T-helper 9 cell (primary cell): ENCODE results near the gene ASXL1.
"Not testable (repeated sequence)": the region's sequence is repeated elsewhere in the genome, so short reads cannot be mapped to it uniquely, and the experiment has no call there.

Experiments used
- DNase-seq: peaks from one replicate; pipeline ENCODE4 v3.0.0-alpha.2; 2020

The ASXL1 gene

DNA sequence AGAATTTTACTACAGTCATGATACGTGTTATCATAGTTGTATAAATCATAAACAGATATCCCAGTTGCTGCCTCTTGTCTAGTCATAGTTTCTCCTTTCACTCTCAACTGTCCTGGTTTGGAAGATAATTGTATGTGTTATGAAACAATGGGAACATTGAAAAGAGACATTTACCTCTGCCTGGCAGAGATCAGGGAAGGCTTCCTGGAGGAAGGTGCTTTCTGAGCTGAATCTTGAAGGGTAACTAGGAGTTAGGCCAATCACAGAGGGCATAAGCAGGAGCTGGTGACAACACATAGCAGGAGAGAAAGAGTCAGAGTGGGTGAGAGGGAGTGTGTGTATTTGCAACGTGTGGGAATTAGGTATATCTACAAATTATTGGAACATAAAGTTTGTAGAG, 5.4 kb downstream of the ASXL1 start:
- DNase-seq = no peak

DNA sequence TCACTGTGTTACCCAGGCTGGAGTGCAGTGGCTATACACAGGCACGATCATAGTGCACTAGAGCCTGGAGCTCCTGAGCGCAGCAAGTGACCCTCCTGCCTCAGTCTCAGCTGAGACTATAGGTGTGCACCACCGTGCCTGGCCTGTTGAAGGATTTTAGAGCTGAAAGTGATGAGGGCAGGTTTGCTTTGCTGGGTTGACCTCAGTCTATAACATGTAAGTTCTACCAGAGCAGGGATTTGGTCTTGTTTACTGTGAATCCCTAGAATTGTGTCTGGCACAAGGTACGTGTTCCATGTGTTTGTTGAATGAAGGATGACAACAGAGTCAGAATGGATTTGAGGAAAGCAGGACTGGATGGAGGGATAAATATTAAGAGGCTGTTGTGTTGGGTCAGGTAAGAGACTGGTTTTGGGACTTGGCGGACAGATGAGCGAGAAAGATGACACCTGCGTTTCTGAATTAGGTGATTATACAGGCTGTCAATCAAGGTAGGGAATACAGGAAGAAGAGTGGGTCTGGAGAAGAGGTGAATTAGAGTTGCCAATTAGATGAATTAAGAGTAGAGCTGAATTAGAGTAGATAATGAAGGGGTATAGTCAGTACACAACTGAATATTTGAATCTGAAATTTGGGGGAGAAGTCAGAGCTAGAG, 6.5 kb downstream of the ASXL1 start:
- DNase-seq = no peak

DNA sequence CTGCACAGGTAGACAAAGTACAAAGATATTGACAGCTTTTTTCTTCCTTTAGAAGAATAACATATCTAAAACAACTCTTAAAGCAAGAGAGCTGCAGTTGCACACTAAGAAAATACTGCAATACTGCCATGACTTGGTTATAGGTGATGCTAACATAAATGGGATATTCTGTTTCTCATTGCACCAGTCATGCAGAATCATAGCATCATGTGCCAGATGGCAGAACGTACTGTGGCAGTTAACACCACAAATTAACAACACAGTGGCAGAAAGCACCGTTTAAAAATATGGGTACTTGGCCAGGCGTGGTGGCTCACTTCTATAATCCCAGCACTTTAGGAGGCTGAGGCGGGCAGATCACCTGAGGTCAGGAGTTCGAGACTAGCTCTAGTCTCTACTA, 7.4 kb downstream of the ASXL1 start:
- no peak for DNase-seq

DNA sequence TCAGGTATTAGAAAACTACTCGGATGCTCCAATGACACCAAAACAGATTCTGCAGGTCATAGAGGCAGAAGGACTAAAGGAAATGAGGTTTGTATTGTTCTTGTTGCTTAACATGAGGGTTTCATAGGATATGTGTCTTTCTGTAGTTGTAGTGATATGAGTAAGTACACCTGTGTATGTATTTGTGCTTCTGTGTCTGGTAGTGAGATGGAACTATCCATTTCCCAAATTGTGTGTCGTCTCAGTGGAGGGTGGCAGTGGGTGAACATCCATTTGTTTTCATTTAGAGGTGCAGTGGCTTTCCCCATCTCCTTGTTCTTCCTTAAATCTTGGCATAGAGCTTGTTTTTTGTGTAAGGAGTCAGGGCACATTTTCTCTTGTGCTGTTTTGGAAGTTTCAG, 8.2 kb downstream of the ASXL1 start:
- no peak for DNase-seq

DNA sequence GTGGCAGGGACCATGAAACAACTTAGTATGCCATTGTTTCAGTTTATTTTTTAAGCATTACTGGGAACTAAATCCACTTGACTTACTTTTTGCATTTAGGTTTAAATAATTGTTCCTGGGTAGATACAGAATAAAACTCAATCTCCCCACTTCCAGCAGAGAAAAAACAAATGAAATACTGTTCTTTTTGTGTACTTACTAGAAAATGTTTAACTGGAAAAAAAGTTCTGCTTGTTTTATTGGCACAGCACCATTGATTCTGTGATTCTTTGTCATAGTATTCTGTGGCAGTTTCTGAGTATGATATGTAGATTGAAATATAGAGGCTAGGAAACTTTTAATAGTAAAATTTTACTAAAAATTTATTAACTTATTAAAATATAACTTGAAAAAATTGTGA, 10.2 kb downstream of the ASXL1 start:
- DNase-seq = no peak

DNA sequence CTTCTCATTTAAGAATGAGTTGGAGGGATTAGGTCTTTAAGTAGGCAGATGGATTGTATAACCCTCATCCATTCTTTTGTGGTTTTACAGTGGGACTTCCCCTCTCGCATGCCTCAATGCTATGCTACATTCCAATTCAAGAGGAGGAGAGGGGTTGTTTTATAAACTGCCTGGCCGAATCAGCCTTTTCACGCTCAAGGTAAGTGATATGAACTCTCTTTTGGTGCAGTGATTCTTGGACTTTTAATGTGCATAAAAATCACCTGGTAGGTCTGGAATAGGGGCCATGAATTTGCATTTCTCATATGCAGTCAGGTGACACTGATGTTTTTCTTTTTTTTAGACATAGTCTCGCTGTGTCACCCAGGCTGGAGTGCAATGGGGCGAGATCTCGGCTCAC, 10.8 kb downstream of the ASXL1 start:
- no peak for DNase-seq

DNA sequence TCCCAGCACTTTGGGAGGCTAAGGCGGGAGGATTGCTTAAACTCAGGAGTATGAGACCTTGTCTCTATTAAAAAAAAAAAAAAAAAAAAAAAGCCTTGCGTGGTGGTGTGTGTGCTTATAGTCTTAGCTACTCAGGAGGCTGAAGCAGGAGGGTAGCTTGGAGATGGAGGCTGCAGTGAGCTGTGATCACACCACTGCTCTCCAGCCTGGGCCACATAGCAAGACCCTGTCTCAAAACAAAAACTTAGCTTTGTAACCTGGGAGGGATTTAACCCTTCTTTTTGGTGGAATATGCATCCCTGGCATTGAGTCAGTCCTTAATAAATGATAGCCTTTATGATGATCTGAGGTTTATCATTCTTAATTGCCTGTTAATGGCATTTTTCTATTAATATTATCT, 12.8 kb downstream of the ASXL1 start:
- no peak for DNase-seq

DNA sequence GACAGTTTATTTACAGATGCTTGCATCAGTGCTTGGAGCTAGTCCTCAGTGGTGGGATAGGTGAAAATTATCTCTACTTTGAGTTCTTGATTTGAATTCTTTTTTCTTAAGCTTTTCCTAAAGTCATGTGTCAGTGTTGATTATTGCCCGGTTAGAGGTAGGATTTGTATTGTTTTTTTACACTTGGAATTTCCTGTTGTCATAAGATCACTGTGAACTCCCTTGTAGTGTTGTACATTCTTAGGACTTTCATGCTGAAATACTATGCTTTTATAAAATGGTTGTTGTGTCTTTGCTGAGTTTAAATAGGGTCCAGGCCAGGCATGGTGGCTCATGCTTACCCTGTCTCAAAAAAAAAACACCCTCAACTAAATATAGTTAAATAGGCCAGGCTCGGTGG, 20.3 kb downstream of the ASXL1 start:
- no peak for DNase-seq

DNA sequence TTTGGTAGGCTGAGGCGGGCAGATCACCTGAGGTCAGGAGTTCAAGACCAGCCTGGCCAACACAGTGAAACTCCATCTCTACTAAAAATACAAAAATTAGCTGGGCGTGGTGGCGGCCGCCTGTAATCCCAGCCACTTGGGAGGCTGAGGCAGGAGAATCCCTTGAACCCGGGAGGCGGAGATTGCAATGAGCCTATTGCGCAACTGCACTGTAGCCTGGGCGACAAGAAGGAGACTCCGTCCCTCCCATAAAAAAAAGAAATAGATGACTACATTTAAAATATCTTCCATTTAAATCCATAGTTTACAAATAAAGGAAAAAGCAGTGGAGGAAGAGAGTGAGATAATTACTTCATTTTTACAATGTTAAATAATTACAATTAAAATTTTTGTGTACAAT, 21.9 kb downstream of the ASXL1 start:
- not testable (repeated sequence) for DNase-seq

DNA sequence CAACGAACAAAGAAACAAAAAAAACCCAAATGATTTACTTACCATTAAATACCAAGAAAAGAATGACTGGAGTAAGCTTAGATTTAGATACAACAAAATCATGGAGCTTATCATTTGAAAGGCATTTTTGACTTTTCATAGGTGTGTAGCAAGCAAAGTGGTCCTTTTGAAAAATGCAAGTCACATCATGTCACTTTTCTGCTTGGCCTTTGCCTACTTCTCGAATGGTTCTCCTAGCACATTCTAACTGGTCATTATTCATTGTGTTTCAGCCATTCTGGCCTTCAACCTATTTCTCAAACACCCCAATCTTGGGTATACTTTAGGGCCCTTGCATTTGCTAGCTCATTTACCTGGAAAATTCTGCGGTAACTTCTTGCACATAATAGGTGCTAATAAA, 22.6 kb downstream of the ASXL1 start:
- DNase-seq = no peak

DNA sequence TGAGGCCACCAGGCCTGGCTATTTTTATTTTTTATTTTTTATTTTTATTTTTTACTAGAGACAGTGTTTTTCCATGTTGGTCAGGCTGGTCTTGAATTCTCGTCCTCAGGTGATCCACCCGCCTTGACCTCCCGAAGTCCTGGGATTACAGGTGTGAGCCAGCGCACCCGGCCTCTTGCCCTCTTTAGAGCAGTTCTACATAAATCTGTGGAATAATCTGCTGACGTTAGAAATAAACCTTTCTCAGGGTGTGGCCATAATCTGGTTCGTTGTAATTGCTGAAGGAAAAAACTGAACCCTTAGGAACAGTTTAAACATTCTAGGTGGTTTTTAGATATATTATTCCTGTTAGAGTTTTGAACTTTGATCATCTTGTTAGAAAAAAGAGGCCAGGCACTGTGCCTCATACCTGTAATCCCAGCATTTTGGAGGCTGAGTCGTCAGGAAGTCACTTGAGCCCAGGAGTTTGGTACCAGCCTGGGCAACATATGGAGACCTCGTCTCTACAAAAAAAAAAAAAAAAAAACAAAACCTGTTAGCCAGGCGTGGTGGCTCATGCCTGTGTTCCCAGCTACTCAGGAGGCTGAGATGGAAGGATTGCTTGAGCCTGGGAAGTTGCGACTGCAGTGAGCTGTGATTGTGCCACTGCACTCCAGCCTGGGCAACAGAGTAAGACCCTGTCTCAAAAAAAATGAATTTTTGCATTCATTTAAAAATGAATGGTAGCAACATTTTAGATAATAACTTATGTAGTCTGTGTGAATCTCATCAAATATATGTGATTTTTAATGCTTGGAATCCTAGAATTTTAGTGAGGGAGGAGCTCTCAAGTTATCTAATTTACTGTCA, 24.2 kb downstream of the ASXL1 start:
- DNase-seq = no peak

DNA sequence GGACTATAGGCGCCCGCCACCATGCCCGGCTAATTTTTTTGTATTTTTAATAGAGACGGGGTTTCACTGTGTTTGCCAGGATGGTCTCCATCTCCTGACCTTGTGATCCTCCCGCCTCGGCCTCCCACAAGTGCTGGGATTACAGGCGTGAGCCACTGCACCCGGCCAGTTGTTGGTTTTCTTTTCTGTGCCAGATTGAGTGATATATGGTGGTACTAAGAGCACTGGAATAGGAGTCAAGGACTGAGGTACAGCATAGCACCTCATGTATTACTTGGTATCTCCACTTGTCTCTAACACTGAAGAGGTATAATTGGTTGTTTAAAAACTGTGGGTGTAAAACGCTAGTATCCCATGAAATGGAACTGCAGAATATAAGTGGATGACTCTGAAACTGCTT, 25.3 kb downstream of the ASXL1 start:
- DNase-seq = not testable (repeated sequence)

DNA sequence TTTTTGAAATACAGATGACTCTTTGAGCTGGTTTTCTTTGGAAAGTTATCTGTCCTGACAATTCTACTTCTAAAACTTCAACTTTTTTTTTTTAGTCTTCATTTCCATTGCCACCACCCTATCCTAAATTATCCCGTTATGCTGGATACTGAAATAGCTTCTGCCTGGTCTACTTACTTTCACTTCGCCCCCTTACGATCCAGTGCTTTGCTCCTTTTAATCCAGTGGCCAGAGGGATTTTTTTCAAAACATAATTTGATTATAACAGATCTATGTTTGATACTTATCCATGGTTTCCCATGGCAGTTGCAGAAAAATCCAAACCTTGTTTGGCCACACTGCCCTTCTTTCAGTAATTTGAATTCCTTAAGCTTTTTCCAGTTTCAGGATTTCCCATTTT, 27.4 kb downstream of the ASXL1 start:
- no peak for DNase-seq

DNA sequence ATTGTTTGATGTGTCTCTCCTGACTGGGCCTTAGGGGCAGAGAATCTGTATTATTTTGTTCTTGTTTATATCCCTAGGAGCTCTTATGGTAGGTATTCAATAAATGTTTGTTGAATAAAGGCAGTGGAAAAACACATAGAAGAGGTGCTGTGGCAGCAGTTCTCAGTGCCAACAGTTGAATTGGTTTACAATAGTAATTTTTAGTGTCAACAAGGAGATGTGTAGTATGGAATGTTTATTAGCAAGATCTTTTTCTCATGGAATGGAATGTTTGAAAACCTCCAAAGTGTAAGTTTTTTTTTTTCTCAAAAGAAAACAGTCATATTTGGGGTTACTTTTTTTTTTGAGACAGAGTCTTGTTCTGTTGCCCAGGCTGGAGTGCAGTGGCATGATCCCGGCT, 28.0 kb downstream of the ASXL1 start:
- DNase-seq = no peak

DNA sequence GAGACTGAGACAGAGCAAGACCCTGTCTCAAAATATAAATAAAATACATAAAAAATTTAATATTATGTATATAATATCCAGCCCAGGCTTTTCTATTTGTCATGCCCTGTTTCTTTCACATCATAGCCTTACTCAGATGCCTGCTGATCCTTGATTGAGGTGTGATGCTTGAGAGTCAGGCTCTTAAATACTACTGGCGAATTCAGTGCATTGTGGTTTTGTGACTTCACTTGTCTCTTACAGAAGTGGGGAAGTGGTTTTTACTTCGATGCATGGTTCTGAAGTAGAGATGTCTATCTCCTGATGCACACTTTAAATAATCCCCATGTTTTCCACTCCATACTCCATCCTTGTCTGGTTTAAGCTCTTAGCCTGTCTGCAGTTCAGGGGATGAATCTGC, 29.1 kb downstream of the ASXL1 start:
- DNase-seq = no peak

DNA sequence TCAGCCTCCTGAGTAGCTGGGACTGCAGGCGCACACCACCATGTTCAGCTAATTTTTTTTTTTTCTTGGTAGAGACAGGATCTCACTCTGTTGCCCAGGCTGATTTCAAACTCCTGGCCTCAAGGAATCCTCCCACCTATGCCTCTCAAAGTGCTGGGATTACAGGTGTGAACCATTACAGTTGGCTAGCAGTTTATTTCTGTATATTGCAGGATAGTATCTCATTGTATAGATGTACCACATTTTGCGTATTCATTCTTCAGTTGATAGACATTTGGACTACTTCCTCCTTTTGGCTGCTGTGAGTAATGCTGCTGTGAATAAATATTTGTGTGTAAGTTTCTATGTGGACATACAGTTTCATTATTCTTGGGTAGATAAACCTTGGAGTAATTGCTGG, 32.9 kb downstream of the ASXL1 start:
- no peak for DNase-seq

DNA sequence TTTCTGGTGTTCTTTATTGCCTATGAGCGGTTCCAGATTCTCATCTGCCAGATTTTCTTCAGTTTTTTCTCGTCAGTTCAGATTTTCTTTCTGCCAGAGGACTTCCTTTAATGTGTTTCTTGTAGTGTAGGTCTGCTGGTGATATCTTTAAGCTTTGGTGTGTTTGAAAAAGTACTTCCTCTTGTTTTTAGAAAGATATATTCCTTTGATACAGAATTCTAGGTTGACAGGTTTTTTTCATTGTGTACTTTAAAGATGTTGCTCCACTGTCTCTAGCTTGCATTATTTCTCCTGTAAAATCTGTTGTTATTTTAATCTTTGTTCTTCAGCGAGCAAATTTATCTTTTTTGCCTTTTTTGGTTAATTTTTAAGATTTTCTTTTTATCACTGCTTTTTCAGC, 36.9 kb downstream of the ASXL1 start:
- DNase-seq = no peak

DNA sequence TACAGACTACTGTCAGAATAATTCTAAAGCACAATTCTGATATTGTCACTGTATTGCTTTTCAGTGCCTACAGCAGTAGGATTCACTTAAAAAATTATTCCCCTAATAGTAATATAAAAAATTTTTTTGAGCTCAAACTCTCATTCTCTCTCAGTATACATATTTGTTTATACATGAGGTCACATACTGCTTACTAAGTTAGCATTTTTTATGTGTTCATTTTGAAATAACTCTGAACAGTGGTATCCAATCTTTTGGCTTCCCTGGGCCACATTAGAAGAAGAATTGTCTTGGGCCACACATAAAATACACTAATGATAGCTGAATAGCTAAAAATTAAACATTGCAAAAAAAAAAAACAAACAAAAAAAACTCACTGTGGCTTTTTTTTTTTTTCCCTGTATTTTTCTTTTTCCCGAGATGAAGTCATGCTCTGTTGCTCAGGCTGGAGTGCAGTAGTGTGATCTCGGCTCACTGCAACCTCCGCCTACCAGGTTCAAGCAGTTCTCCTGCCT, 38.6 kb downstream of the ASXL1 start:
- DNase-seq = no peak

DNA sequence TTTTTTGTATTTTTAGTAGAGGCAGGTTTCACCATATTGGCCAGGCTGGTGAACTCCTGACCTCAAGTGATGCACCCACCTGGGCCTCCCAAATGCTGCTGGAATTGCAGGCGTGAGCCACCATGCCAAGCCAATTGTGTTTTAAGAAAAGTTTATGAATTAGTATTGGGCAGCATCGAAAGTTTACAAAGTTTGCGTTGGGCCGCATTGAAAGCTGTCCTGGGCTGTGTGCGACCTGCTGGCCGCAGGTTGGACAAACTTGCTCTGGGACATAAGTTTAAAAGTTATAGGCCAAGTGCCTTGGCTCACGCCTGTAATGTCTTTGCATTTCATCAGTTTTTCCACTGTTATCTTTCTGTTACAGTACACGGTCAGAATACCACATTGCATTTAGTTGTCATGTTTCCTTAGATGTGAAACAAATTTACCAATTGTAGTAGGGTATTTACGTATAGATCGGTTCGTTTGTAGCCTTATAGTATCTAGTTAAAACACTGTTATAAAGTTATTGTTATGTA, 39.5 kb downstream of the ASXL1 start:
- DNase-seq = no peak

DNA sequence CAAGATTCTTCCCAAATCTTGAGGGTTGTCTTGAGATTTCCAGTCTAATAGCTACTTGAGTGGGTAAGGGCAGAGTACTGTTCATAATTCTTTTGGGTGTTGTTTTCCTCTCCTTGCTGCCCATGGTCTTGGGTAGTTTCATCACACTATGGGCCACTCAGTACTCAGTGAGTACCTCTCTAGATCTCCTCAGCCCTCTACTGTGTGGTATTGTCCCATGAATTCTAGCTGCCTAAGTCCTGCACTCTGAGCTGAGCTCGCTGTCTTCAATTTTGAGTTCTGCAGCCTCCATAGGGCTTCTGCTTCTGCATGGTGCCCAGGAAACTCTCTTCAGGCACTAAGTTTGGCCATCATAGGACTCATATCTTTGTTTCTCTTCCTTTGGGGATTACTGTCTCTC, 42.3 kb downstream of the ASXL1 start:
- DNase-seq = no peak

DNA sequence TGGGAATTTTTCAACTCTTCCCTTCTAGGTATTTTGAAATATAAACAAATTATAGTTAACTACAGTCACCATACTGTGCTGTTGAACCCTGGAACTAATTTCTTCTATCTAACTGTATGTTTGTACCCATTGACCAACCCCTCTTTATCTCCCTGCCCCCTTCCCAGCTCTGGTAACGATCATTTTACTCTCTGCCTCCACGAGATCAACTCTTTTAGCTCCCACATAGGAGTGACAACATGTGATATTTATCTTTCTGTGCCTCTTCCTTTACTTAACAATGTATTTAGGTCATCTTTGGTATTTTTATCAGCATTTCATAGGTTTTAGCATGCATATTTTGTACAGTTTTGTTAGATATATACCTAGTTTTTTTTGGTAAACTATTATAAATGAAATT, 45.9 kb downstream of the ASXL1 start:
- DNase-seq = no peak

DNA sequence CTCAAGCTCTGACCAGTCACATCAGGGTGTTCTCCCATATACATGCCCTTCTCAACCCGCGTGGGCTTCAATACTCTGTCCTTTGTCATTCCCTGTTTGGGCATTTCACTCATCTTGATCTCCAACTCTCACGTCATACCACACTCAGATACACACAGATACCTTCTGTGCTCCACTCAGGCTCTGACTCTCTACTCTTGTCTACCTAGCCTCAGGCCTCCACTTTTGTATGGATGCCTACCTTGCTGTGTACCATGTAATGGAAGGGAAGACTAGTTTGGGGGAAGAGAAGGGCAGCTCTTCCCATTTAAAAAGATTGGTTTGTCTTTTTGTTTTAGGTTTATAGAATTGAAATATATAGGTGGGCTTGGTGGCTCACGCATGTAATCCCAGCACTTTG, 48.6 kb downstream of the ASXL1 start:
- no peak for DNase-seq

DNA sequence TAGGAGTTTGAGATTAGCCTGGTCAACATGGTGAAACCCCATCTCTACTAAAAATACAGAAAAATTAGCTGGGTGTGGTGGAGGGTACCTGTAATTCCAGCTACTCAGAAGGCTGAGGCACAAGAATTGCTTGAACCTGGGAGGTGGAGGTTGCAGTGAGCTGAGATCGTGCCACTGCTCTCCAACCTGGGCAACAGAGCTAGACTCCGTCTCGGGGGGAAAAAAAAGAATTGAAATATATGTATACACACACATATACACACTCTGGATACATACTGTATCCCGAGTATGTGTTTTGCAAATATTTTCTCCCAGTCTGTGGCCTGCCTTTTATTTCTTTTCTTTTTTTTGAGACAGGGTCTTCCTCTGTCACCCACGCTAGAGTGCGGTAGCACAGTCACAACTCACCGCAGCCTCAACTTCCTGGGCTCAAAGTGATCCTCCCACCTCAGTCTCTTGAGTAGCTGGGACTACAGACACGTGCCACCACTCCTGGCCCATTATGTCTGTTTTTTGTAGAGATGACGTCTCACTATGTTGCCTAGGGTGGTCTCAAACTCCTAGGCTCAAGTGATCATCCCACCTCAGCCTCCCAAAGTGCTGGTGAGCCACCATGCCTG, 49.1 kb downstream of the ASXL1 start:
- DNase-seq = peak; percentile 50
